ENCODE measurements around the gene NUP35.
"Not testable (repeated sequence)": the region's sequence is repeated elsewhere in the genome, so short reads cannot be mapped to it uniquely, and the experiment has no call there.

The NUP35 gene

DNA sequence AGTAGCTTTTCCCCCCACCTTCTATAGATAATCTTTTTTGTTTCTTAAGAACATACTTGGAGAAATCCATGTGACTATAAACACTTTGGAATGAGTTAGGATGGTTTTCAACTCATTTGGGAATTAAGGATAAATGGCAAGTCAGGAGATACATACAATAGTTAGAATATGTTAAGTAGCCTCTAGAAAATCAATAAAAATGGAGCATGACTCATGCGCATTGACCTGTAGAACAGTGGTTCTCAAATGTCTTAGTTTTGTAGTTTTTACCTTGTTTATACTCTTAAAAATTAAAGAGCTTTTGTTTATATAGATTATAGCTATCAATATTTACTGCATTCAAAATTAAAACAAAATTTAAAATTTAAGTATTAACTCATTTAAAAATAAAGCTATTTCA lies 24.7 kb downstream of the NUP35 start:
- DNase-seq, result no peak

DNA sequence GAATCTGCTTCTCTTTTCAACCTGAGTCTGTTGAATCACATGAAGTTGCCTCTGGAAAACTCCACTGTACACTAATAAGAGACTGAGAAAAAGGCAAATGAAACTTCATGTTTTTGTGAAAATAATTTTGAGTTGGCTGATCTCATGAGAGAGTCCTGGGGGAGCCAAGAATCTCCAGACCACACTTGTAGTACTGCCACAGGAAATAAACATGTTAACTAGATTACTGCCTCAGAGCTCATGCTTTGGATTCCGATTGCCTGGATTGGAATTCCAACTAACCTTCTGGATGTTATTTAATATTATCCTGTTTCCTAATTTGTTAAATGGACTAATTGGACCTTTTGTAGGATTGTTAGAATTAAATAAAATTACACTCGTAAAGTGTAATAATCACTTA lies 25.2 kb downstream of the NUP35 start:
- no peak for DNase-seq

DNA sequence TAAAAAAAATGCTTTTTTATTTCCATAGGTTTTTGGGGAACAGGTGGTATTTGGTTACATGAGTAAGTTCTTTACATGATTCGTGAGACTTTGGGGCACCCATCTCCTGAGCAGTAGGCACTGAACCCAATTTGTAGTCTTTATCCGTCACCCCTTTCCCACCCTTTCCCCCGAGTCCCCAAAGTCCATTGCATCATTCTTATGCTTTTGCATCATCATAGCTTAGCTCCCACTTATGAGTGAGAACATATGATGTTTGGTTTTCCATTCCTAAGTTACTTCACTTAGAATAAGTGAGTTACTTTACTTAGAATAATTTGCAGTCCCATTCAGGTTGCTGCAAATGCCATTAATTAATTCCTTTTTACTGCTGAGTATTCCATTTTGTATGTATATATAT lies 28.0 kb downstream of the NUP35 start:
- not testable (repeated sequence) for DNase-seq

DNA sequence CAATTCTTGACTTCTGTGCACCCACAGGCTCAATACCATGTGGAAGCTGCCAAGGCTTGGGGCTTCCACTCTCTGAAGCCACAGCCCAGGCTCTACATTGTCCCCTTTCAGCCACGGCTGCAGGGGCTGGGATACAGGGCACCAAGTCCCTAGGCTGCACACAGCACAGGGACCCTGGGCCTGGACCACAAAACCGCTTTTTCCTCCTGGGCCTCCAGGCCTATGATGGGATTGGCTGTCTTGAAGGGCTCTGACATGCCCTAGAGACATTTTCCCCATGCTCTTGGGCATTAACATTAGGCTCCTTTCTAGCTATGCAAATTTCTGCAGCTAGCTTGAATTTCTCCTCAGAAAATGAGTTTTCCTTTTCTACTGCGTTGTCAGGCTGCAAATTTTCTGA lies 29.7 kb downstream of the NUP35 start:
- no peak for DNase-seq

DNA sequence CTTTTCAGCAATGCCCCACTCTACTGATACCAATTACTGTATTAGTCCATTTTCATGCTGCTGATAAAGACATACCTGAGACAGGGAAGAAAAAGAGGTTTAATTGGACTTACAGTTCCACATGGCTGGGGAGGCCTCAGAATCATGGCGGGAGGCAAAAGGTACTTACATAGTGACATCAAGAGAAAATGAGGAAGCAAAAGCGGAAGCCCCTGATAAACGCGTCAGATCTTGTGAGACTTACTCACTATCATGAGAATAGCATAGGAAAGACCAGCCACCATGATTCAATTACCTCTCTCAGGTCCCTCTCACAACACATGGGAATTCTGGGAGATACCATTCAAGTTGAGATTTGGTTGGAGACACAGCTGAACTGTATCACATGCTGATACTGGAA lies 30.5 kb downstream of the NUP35 start:
- DNase-seq, result not testable (repeated sequence)

DNA sequence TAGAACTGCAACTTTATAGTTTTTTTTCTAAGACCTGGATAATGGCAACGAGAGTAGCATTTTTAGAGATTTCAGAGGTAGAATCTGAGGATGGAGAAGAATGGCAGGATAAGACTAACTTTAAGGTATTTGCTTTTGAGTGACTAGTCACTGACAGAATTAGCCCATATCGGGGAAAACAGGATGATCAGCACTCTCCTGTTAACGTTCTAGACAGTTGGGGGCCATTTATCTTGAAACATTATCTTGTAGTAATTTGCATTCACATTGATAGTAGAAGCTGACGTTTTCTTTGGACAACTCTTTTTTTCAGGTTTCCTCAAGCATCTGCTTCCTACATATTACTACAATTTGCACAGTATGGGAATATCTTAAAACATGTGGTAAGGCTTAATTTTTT lies 32.9 kb downstream of the NUP35 start:
- no peak for DNase-seq

DNA sequence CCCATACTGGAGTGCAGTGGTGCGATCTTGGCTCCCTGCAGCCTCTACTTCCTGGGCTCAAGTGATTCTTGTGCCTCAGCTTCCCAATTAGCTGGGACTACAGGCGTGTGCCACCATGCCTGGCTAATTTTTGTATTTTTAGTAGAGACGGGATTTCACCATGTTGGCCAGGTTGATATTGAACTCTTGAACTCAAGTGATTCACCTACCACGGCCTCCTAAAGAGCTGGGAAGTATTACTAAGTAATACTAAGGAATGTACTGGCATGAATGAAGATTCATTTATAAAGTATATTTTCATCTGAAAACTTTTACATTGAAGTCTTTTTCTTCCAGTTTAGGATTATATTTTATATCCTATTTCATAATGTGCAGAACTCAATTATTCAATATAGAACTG lies 38.1 kb downstream of the NUP35 start:
- DNase-seq, result no peak

DNA sequence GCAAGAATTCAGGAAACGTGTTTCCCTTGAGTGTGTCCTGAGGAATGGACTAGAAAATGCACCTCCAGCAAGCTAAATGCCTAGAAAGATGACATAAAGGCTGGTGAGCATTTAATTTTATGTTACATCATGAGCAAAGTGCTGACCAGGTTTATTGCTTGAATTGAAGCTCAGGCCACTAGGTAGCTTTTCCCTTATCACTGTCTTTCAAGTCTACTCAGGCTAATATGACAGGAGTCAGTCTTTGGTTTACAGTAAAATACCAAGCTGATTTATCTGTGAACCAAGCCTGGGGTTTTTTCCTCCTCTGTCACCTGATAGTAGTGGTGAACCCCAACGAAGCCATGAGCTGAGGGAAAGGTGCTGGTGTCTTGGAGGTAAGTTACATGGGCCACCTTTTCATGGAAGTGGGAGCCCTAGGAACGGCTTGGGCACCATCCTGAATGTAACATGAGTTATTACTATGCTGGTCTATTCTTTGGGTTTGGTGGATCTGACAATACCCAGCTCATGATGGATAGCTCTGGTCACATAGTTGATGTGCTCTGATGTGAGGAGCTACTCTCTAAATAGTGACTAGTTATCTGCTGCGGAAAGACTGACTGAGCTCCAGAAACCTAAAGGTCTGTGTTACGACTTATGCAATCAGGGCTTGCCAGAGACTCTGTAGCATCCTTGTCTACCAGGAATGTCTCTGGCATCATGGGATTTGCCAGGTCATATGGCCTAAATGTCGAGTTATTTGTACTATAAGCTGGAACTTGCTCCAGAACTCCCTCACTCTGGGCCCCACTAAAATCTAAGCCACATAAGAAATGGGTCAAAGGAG lies 39.8 kb downstream of the NUP35 start:
- DNase-seq, result no peak

DNA sequence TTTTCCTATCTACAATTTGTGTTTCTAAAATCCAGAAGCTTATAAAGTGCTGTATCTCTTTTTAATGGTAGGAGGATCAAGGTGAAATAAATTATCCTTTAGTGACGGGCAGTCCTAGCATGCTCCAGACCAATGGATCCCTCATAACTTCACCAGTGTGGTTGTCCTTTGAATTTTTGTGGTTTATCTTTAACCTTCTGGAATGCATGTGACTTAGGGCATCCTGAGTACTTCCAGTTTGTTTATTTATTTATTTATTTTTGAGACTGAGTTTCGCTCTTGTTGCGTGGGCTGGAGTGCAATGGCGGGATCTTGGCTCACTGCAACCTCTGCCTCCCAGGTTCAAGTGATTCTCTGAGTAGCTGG lies 40.4 kb downstream of the NUP35 start:
- no peak for DNase-seq

DNA sequence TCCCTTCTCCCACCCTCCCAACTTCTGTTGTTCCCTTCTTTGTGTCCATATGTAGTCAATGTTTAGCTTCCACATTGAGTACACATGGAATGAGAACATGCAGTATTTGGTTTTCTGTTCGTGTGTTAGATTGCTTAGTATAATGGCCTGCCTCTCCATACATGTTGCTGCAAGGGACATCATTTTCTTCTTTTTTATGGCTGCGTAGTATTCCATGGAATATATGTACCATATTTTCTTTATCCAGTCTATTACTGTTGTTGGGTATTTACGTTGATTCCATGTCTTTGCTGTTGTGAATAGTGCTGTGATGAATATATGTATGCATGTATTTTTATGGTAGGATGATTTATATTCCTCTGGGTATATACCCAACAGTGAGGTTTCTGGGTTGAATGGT lies 42.0 kb downstream of the NUP35 start:
- DNase-seq, result no peak

DNA sequence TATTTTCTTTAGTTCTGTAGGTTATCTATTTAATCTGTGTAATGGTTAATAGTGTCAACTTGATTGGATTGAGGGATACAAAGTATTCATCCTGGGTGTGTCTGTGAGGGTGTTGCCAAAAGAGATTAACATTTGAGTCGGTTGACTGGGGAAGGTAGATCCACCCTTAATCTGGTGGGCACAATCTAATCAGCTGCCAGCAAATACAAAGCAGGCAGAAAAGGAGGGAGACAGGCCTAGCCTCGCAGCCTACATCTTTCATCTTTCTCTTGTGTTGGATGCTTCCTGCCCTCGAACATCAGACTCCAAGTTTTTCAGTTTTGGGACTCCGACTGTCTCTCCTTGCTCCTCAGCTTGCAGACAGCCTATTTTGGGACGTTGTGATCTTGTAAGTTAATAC lies 42.7 kb downstream of the NUP35 start:
- DNase-seq, result not testable (repeated sequence)

DNA sequence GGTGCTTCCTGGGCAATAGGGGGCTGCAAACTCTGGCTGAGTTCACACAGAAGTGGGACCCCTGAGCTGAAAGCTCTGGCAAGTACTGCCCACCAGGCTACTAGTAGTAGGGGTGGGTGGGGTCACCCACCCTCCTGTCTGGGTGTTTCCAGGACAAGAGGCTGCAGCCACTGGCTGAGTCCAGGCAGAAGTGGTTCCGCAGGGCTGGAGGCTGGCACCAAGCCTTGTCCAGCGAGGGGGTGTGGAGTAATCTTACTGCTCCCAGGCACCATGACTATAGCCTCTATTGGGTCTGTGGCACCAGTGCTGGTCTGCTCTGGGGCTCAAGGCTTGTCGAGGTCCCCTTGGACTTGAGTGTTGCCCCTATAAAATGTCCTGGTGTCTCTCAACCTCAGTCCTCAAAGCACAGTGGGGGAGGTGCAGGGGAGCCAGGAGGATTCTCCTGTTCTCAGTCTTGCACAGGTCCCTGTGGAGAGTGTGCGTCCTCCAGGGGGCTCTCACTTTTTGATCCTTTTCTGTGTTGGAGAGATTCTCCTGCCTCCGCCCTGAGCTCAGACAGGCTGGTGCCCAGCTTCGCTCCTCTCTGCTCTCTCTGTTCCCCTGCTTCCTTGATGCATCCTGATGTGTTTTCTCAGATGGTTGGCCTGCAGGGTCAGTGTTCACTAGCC lies 48.1 kb downstream of the NUP35 start:
- no peak for DNase-seq

DNA sequence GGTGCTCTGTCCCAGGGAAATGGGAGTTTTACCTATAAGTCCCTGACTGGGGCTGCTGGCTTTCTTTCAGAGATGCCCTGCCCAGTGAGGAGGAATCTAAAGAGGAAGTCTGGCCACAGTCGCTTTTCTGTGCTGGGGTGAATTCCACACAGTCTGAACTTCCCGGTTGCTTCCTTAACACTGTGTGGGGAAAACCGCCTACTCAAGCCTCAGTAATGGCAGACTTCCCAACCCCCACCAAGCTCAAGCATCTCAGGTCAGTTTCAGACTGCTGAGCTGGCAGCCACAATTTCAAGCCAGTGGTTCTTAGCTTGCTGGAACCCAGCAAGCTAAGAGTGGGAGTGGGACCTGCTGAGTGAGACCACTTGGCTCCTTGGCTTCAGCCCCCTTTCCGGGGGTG lies 54.9 kb downstream of the NUP35 start:
- no peak for DNase-seq

DNA sequence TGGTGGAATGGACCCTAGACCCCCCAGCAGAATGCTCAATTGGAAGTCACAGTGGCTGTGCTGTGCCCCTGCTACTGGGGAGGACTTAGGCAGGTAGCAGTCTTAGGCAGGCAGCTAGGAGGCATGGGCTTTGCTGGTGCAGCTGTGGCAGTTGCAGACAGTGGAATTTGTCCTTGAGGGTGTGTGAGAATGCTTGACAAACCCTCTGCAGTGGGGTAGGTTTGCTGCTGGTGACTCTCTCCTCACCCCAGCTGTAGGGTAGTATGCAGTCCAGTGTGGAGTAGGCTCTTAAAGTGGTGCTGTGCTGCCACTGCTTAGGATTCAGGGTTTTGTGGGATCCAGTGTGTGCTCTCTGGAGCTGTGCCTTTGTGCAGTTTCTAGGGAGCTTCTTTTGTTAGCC lies 61.3 kb downstream of the NUP35 start:
- no peak for DNase-seq

DNA sequence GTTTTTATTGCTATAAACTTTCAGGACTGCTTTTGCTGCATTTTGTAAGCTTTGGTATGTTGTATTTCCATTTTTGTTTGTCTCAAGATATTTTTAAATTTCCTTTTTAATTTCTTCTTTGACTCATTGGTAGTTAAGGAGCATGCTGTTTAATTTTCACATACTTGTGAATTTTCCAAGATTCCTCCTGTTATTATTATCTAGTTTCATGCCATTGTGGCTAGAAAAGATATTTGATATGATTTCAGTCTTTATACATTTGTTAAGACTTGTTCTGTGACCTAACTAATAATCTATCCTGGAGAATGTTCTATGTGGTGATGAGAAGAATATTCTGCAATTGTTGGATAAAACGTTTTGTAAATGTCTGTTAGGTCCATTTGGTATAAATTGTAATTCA lies 62.1 kb downstream of the NUP35 start:
- no peak for DNase-seq

DNA sequence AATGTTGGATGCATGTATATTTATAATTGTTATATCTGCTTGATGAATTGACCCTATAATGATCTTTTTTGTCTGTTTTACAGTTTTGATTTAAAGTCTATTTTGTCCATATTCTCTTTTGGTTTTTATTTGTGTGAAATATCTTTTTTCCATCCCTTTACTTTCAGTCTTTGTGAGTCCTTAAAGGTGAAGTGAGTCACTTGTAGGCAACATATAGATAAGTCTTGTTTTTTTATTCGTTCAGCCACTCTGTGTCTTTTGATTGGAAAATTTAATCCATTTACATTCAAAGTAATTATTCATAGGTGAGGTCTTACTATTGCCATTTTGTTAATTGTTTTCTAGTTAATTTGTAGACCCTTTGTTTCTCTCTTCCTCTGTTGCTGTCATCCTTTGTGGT lies 62.5 kb downstream of the NUP35 start:
- no peak for DNase-seq

DNA sequence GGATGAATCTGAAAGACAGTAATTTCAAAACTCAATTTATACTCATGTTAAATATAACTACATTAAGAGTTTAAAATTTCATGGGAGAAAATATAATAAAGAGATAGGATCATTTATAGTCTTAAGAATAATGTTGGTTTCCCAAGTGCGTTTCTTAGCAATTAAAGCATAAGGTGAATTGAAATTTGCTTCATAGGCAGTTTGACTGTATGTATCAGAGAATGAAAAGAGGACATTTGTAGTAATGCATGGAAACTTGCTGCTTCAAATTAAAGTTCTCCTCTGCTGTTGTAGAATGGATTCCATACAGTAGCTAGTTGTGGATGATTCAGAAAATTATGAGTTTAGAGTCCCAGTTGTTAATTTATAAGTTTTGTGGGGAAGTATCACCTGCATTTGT lies 68.1 kb downstream of the NUP35 start:
- no peak for DNase-seq

DNA sequence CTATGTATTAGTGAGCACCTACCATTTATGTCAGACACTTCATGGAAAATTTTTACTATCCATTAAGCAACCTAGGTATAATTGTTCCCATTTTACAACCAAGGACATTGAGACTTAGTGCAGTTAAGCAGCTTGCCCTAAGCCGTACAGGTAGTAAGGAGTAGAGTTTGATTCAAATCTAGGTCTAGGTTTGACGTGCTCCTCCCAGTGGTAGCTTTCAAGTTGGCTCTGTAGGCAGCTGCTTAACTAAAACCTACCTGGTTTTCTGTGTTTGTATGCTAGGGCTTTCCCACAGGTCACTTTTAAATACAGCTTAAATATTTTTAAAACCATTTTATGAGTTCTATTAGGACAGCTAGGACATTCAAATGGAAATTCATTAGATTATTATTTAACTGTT lies 69.7 kb downstream of the NUP35 start:
- DNase-seq, result no peak

DNA sequence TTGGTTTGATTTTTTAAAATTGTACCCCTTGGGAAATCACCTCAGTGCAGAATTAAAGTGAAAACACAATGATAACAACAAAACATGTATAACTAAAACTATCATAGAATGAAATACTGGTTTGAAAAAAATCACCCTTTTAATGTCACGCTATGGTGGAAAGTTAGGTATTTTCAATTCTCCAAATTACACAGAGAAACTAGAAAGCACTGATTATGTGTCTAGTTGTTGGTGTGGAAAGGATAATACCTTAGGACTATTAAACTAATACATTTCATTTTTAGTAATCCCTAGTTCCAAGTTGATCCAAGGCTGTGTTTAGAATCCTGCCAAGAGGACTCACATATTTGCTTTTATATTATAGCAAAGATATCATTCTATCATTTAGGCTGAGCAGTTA lies 71.2 kb downstream of the NUP35 start:
- DNase-seq, result no peak

DNA sequence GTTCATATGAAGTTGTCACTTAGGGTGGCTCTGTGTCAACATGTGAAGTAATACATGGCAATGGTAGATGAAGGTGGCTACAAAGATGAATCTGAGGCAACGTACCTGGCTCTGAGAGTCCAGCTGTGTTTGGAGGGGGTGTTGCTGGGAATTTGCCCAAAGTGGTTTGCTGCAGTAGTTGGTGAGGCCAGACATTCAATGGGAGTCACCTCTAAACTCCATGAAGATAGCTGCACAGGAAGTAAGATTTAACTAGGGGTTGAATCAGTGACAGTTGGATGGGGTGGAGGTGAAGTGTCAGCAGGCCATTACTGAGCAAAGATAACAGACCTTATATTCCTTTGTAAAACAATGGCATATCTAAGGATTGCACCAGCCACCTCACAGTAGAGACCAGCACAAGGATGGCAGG lies 71.8 kb downstream of the NUP35 start:
- DNase-seq, result no peak

DNA sequence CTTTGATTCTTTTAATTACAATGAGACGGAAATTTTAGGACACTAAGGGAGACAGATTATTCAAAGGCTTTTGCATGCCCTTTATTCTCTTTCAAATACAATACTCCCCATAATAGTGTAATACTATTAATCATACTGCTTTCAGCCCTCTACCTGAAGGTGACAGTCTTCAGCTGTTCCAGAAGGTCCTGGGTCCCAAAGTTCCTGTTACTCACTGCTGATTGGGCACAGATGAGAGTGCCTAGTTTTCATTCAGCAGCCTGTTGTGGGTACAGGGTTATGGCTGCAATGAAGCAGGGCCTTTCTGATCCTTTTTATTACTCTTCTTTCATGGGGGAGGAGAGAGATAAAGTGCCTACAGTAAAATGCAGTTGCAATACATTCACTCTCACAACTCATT lies 80.2 kb downstream of the NUP35 start:
- DNase-seq, result no peak

DNA sequence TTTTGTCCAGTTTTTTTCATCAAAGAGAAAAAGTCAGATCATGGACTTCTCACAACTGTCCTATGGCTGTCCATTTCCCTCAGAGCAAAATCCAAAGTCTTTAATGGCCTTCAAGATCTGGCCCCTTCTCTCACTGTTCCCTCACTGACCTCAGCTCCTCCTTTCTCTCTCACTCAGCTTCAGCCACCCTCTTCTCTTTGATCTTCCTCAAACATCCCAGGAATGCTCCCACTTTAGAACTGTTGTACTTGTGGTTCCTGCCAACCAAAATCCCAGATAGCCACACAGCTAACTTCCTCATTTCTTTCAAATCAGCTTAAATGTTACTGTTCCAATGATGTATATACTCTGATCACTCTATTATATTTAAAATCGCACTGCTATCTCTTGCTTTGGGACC lies 82.9 kb downstream of the NUP35 start:
- DNase-seq, result no peak

DNA sequence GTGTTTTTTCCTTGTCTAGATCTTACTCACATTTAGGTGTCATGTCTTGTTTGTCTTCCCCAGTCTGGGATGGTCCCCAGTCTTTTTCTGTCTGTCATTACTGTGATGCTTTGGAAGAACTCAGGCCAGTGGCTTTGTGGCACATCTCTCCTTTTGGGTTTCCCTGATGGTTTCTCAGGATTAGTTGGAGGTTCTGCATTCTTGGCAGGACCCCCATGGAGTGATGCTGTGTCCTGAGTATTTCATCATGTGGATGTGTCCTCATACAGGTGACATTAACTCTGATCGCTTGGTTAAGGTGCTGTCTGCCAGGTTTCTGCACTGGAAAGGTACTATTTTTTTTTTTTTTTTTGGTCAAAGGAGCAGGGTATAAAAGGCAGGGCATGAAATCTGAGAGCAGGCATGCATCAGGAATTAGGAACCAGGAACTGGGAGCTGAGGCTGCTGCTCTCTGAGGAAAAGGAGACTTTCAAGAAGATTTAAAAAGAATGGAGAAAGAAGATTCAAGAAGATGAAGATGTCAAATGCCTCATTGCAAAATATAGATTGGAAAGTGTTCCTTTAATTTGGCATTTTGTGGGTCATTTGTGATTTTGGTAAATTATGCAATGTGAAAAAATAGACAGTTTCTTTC lies 85.3 kb downstream of the NUP35 start:
- DNase-seq, result no peak

Measured in activated CD8-positive, alpha-beta memory T cell treated with anti-CD3 and anti-CD28 coated beads, Interleukin-2, amount 50 U/mL, for 48 hours (primary cell).